ENCODE results near the gene FOXR1.
"Not testable (repeated sequence)": the region's sequence is repeated elsewhere in the genome, so short reads cannot be mapped to it uniquely, and the experiment has no call there.

Gene FOXR1

DNA sequence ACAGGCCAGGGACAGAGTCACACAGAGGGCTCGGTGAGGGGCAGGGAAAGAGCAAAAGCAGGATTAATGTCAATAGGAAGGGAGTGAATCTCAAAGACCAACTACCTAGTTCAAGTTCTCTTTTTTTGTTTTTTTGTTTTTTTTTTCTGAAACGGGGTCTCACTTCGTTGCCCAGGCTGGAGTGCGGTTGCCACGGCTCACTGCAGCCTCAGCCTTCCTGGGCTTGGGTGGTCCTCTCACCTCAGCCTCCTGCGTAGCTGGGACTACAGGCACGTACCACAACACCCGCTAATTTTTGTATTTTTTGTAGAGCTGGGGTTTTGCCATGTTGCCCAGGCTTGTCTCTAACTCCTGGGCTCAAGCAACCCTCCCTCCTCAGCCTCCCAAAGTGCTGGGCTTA, 36.2 kb upstream of the FOXR1 start:
- DNase-seq (ENCODE audit: low spot score in 2 of 2): no peak
- ATAC-seq: no peak
- H3K9me3 Mint-ChIP-seq: no peaks in the 10 kb centered on the region
- H3K4me1 Mint-ChIP-seq: peaks cover 16% of the 10 kb centered on the region
- H3K4me3 Mint-ChIP-seq: no peak overlapping the region
- no peak overlapping the region for H3K27ac Mint-ChIP-seq
- H3K36me3 Mint-ChIP-seq: peaks cover 6% of the 10 kb centered on the region

DNA sequence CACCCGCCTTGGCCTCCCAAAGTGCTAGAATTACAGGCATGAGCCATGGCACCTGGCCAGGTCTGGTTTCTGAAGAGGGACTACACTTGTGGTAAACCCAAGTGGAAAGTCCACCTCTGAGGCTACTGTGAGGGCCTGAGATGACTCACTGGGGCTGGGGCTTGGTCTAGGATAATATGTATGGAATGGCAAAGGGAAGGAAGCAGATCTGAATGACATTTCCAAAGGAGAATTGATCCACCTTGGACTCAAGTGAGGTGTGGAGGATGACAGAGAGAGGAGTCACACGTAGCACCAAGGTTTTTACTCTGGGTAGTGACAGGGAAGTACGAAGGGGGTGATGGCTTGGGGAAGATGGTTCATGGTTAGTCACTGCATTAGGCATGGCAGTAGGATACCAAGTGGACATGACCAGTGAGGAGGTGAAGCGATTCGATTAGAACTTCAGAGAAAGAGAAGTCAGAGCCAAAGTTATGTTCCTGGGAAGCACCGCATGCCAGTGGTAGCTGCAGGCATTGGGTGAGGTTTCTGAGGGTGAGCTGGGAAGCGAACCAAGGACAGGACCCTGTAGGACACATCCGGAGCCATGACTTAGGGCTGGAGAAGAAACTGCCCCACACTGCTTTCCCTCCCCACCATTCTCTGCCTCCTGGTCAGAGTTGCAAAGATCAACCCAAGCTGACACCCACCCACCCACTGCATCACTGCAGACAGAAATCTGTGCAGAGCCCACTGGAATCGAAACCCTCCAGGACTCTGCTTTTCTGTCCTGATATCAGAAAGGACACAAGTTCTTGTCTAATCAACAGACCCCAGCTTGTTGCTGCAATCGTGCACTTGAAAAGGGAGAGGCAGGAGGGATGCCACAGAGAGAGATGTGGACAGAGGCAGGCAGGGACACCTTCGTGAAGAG, 32.8 kb upstream of the FOXR1 start:
- Mint-ChIP-seq H3K4me1 (peaks cover 7% of the 10 kb centered on the region), H3K27ac (peak overlapping the region; percentile 11), H3K36me3 (no peaks in the 10 kb centered on the region), H3K9me3 (no peaks in the 10 kb centered on the region), H3K4me3 (no peak overlapping the region)
- ATAC-seq (no peak), DNase-seq (ENCODE audit: low spot score in 2 of 2) (no peak)

DNA sequence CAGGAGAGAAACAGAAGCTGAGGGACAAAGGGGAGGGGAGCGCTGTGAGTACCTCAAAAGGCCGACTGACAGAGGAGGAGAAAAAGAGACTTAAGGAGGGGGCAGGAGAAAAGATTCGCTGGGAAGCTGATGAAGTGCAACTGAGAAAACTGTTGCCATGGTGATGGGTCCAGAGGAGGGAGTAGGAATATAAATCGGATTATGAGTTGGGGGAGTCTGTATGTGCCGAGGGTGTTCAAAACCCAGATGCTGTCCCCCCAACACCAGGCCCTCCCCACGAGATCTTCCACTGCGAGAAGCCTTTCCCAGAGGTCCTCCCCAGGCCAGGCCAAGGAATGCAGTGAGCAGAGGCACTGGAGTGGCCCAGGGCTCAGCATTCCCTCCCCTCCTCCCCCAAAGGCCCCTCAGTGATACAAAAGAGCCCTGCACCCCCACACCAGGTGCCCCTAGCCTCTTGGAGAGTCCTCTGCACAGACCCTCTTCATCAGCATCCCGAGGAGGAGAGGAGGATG, 32.1 kb upstream of the FOXR1 start:
- no peak for ATAC-seq
- H3K4me3 Mint-ChIP-seq: no peak overlapping the region
- H3K27ac Mint-ChIP-seq: no peak overlapping the region
- H3K36me3 Mint-ChIP-seq: no peaks in the 10 kb centered on the region
- H3K9me3 Mint-ChIP-seq: no peaks in the 10 kb centered on the region
- H3K4me1 Mint-ChIP-seq: peaks cover 7% of the 10 kb centered on the region
- no peak for DNase-seq (ENCODE audit: low spot score in 2 of 2)

DNA sequence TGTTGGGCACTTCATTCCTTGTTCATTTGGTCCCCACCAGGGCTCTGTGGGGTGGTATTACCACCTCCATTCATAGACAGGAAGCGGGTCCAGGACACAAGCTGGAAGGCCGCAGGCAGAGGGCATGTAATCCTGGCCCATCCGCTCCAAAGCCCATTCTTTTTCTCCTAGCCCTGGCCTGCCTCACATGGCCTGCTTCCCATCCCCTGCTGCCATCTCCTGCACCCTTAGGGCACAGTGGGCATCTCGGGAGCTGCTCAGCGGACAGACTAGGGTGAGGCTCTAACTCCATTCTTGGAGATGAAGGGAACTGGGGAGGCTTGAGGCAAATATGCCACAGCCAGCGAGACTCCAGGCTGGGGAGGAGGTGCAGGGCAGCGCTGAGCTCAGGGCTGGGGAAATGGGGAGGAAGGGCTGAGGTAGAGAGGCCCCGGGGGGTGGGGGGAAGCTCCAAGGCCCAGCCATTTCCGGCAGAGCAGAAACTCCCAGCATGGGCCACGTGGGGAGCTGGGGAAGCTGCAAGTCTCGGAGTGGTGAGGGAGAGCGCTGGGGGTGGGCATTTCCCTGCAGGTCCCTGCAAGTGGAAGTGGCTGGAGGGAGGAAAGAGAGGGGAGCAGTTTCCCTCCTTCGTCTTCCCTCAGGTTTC, 31.5 kb upstream of the FOXR1 start:
- H3K9me3 Mint-ChIP-seq: no peaks in the 10 kb centered on the region
- peak overlapping the region; percentile 29 for H3K27ac Mint-ChIP-seq
- H3K4me3 Mint-ChIP-seq: no peak overlapping the region
- peak; percentile 74 for ATAC-seq
- DNase-seq (ENCODE audit: low spot score in 2 of 2): no peak
- H3K36me3 Mint-ChIP-seq: no peaks in the 10 kb centered on the region
- H3K4me1 Mint-ChIP-seq: peaks cover 7% of the 10 kb centered on the region

DNA sequence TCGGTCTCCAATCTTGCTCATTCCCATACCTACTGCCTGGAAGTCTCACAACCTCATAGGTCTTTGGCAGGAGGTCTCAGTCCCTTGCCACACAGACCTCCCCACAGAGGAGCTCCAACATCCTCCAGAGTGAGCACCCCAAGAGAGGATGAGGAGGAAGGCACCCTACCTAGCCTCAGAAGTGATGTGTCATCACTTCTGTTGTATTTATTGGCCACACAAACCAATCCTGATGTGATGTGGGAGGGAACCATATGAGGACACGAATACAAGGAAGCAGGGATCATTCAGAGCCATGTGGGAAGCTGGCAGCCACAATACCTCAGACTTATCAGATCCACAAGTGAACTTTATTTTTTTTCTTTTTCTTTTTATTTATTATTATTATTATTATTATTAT, 24.5 kb upstream of the FOXR1 start:
- no peaks in the 10 kb centered on the region for H3K9me3 Mint-ChIP-seq
- DNase-seq (ENCODE audit: low spot score in 2 of 2) (no peak), ATAC-seq (no peak)
- no peak overlapping the region for H3K27ac Mint-ChIP-seq
- H3K4me3 Mint-ChIP-seq: no peak overlapping the region
- H3K36me3 Mint-ChIP-seq: no peaks in the 10 kb centered on the region
- H3K4me1 Mint-ChIP-seq: no peaks in the 10 kb centered on the region

DNA sequence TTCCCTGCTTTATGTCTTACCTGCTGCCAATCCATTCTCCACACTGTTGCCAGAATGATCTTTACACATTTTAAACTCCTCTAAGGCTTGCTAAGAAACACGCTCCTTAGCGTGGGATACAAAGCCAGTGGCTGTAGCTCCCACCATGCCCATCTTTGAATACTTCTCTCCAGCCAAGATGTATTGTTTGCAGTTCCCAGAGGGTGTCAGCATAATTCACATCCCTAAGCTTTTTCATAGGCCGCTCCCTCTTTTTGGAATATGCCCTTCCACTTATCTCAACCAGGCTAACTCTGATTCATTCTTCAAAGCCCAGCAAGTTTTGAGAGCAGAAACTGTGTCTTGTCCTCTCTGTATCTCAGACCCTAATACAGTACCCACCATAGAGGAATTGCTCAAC, 23.6 kb upstream of the FOXR1 start:
- H3K4me3 Mint-ChIP-seq: no peak overlapping the region
- ATAC-seq (no peak), DNase-seq (ENCODE audit: low spot score in 2 of 2) (no peak)
- H3K9me3 Mint-ChIP-seq: no peaks in the 10 kb centered on the region
- no peaks in the 10 kb centered on the region for H3K36me3 Mint-ChIP-seq
- H3K27ac Mint-ChIP-seq: no peak overlapping the region
- H3K4me1 Mint-ChIP-seq: no peaks in the 10 kb centered on the region

DNA sequence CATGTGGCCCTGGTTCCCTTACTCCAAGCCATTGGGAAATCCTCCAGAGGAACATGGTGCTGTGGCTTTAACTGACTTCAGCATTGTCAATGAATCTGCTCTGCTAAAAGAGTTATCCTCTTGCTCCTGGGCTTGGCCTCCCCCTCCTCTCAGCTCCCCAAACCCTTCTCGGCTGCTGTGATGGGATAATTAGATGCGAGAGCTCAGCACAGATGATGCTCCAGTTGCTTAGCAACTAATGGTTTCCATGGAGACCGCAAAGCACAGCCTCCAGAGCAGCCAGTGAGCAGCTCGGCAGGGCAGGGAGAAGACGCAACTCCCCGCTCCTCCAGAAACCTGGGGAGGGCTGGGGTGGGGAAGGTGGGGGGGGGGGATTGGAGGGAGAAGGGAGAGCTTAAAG, 18.3 kb upstream of the FOXR1 start:
- no peak for ATAC-seq

DNA sequence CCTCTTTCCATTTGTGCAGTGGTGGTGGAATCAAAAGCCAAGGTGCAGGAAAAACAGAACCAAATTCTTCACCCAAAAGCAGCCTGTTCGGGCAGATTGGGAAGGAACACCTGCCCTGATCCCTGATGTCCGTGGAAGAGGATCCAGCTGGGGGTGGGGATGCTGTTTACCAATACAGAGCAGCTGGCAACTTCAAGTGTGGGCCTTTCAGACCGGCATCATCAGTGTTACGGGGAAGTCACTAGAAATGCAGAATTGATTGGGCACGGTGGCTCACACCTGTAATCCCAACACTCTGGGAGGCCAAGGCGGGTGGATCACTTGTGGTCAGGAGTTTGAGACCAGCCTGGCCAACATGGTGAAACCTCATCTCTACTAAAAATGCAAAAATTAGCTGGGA, 17.6 kb upstream of the FOXR1 start:
- H3K9me3 Mint-ChIP-seq; H3K36me3 Mint-ChIP-seq; H3K27ac Mint-ChIP-seq; ATAC-seq; DNase-seq (ENCODE audit: low spot score in 2 of 2); H3K4me3 Mint-ChIP-seq: not testable (repeated sequence)
- H3K4me1 Mint-ChIP-seq: peaks cover 11% of the 10 kb centered on the region

More for the DNA sequence above, 18.3 kb upstream of the FOXR1 start:
- Mint-ChIP-seq H3K36me3 (no peaks in the 10 kb centered on the region), H3K4me1 (peaks cover 11% of the 10 kb centered on the region), H3K27ac (no peak overlapping the region), H3K4me3 (no peak overlapping the region), H3K9me3 (no peaks in the 10 kb centered on the region)
- DNase-seq (ENCODE audit: low spot score in 2 of 2): no peak

DNA sequence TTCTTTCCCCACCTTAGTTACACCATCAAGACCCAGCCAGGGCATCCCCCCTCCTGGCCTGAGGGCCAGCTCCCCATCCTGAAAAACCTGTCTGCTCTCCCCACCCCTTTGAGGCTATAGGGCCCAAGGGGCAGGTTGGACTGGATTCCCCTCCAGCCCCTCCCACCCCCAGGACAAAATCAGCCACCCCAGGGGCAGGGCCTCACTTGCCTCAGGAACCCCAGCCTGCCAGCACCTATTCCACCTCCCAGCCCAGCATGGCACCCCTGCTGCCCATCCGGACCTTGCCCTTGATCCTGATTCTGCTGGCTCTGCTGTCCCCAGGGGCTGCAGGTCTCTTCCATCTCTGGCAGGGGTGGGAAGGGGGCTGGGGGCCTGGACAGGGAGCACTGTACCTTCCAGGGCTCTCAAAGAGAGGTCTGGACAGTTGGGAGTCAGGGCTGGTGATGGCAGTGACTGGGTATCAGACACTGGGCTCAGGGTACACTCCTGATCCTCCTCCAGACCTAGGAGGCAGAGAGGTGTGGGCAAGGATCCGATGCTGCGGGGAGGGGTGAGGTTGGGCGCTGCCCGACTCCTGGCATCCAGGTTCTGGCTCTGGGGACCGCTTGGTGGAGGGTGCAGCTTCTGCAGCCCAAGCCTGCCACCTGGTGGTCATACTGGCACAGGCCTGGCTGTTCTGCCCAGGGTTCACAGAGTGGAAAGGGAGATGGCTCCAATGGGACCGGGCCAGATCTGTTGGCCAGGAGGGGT, 15.3 kb upstream of the FOXR1 start, which contains the start of gene UPK2:
TSS of gene UPK2 (plus strand) at position 205 of the 753 bp plus-strand sequence. CDS start at position 258, 53 bp downstream.
- ATAC-seq (peak; percentile 96), DNase-seq (ENCODE audit: low spot score in 2 of 2) (peak; percentile 88 to 93)
- no peaks in the 10 kb centered on the region for H3K36me3 Mint-ChIP-seq
- no peak within 1 kb of the TSS for H3K4me3 Mint-ChIP-seq
- H3K4me1 Mint-ChIP-seq: peaks cover 11% of the 10 kb centered on the region
- peak within 1 kb of the TSS; percentile 72 for H3K27ac Mint-ChIP-seq
- no peaks in the 10 kb centered on the region for H3K9me3 Mint-ChIP-seq

DNA sequence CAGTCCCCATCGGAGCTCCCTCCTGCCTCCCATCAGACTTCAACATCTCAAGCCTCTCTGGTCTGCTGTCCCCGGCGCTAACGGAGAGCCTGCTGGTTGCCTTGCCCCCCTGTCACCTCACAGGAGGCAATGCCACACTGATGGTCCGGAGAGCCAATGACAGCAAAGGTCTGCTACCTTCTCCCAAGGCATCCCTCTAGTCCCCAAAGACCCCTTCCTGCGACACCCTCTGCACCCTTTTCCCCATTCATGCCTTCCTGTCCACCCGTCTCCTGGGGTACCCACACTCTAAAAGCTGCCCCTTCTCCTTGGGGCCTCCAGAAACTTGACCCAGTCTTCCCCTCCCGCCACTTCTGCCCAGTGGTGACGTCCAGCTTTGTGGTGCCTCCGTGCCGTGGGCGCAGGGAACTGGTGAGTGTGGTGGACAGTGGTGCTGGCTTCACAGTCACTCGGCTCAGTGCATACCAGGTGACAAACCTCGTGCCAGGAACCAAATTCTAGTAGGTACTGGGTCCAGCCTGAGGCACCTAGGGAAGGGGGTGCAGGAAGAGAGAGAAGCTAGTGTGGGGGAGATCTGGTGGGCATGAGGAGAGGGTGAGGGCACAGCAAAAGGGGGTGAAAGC, 14.6 kb upstream of the FOXR1 start:
- no peak overlapping the region for H3K27ac Mint-ChIP-seq
- H3K4me1 Mint-ChIP-seq: peaks cover 11% of the 10 kb centered on the region
- ATAC-seq: no peak
- no peak for DNase-seq (ENCODE audit: low spot score in 2 of 2)
- H3K9me3 Mint-ChIP-seq: no peaks in the 10 kb centered on the region
- no peak overlapping the region for H3K4me3 Mint-ChIP-seq
- H3K36me3 Mint-ChIP-seq: no peaks in the 10 kb centered on the region

DNA sequence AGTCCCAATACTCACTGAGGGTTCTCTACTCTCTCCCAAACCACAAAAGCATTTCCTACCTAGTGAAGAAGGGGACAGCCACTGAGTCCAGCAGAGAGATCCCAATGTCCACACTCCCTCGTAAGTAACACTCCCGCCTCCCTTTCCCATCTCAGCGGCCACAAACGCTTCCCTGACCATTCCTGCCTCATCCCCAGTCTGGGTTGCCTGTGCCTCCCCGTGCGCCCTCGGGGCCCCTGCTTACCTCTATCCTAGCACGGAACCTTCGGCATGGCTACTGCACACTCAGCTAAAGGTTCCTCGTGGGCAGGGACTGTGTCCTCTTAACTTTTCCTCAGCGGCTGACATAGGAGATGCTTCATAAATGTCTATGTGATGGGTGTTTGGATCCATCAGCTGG, 14.0 kb upstream of the FOXR1 start:
- no peaks in the 10 kb centered on the region for H3K9me3 Mint-ChIP-seq
- peaks cover 11% of the 10 kb centered on the region for H3K4me1 Mint-ChIP-seq
- no peak for ATAC-seq
- no peak overlapping the region for H3K27ac Mint-ChIP-seq
- DNase-seq (ENCODE audit: low spot score in 2 of 2): no peak
- H3K4me3 Mint-ChIP-seq: no peak overlapping the region
- no peaks in the 10 kb centered on the region for H3K36me3 Mint-ChIP-seq

DNA sequence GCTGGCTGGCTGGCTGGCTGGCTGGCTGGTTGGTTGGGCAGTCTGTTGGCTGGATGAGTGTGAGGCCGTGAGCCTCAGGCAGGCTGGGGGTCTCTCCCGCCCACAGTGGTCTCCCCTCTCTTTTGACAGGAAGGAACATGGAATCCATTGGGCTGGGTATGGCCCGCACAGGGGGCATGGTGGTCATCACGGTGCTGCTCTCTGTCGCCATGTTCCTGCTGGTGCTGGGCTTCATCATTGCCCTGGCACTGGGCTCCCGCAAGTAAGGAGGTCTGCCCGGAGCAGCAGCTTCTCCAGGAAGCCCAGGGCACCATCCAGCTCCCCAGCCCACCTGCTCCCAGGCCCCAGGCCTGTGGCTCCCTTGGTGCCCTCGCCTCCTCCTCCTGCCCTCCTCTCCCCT, 13.6 kb upstream of the FOXR1 start:
- Mint-ChIP-seq H3K4me1 (peaks cover 11% of the 10 kb centered on the region), H3K36me3 (no peaks in the 10 kb centered on the region), H3K27ac (no peak overlapping the region), H3K4me3 (no peak overlapping the region), H3K9me3 (no peaks in the 10 kb centered on the region)
- DNase-seq (ENCODE audit: low spot score in 2 of 2) (no peak), ATAC-seq (no peak)

DNA sequence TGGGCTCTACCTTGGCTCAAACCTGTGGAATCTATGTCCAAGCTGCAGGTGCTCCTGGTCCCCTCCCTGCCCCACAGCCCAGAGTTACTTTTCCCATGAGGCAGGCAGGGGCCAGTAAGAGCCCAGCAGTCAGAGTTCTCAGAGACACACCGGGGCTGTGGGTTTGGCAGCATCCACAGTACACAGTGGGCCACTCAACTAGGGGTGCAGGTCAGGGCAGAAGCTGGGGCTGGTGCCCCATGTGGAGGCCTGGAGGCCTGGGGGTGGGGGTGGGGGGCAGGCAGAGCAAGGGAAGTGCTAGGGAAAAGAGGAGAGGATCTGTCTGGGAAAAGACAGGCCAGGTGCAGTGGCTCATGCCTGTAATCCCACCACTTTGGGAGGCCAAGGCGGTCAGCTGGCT, 13.0 kb upstream of the FOXR1 start:
- ATAC-seq (no peak), DNase-seq (ENCODE audit: low spot score in 2 of 2) (no peak)

DNA sequence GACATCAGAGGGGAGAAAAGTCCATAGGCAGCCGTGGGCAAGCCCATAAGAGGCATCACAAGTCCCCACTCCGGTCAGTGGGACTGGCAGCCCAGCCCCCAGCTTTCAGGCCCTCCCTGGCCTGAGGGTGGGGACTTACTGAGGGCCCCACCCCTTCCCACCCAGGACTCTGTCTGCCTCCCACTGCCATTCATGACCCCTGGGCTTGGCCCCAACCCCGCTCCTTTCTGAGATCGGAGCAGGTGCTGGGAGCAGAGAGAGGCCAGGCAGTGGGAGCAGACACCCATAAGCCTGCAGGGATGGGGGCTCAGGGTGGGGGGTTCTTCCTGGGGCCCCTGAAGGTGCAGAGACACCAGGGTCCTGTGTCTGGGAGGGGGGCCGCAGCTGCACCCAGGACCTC, 10.4 kb upstream of the FOXR1 start:
- Mint-ChIP-seq H3K4me3 (no peak overlapping the region), H3K27ac (no peak overlapping the region), H3K4me1 (peaks cover 11% of the 10 kb centered on the region), H3K9me3 (no peaks in the 10 kb centered on the region), H3K36me3 (no peaks in the 10 kb centered on the region)
- DNase-seq (ENCODE audit: low spot score in 2 of 2) (no peak), ATAC-seq (no peak)

More for the DNA sequence above, 13.0 kb upstream of the FOXR1 start:
- Mint-ChIP-seq H3K9me3 (no peaks in the 10 kb centered on the region), H3K36me3 (no peaks in the 10 kb centered on the region), H3K4me1 (peaks cover 11% of the 10 kb centered on the region), H3K4me3 (no peak overlapping the region), H3K27ac (no peak overlapping the region)

DNA sequence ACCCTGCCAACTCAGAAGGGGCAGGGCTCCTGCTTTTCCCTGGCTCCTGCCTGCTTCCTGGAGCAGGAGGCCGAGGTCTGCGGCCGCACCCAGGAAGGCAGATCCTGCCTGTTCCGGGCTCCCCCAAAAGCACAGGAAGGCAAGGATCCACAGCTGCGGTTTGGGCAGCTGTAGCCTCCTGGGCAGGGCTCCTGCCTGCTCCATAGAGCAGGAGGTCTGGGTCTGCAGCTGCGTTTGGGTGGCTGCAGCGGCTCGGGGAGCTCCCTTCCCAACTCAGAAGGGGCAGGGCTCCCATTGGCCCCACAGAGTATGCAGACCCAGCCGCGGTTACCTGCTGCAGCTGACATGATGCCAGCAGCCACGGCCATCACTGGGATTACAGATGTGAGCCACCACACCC, 10.0 kb upstream of the FOXR1 start:
- DNase-seq (ENCODE audit: low spot score in 2 of 2) (no peak), ATAC-seq (no peak)
- Mint-ChIP-seq H3K27ac (no peak overlapping the region), H3K36me3 (no peaks in the 10 kb centered on the region), H3K9me3 (no peaks in the 10 kb centered on the region), H3K4me3 (no peak overlapping the region), H3K4me1 (peaks cover 6% of the 10 kb centered on the region)

Data from stimulated activated effector memory CD8-positive, alpha-beta T cell treated with anti-CD3 and anti-CD28 coated beads, Interleukin-12 subunit alpha, Interleukin-12 subunit beta, amount 100 ng/mL, for 72 hours (primary cell).